Loucy (cell line): ENCODE data around the gene SLC17A2.

ENCODE experiments used
- H2AFZ ChIP-seq: fragments of 200-600 bp; sonication (generic); 2 replicates; pipeline ENCODE4 v1.6.0; 2016; ENCODE audit warnings: antibody characterized with exemption, mild to moderate bottlenecking, low read length, moderate library complexity
- H3F3A ChIP-seq: fragments of 200-600 bp; 2 replicates; pipeline ENCODE4 v1.6.0; 2016; ENCODE audit warnings: antibody characterized with exemption, low read depth, mild to moderate bottlenecking
- H3K27me3 ChIP-seq: fragments of 200-600 bp; sonication (generic); 2 replicates; pipeline ENCODE4 v1.6.1; 2014; ENCODE audit warnings: low read length, mild to moderate bottlenecking; ENCODE audit not compliant: insufficient read depth, poor library complexity, severe bottlenecking
- H3K36me3 ChIP-seq: fragments of 200-600 bp; sonication (generic); 2 replicates; pipeline ENCODE4 v1.6.1; 2016; ENCODE audit warnings: low read length; ENCODE audit not compliant: insufficient read depth
- H3K4me1 ChIP-seq: fragments of 200-600 bp; sonication (generic); 2 replicates; pipeline ENCODE4 v1.5.1; 2014; ENCODE audit warnings: low read length, mild to moderate bottlenecking; ENCODE audit not compliant: insufficient read depth, poor library complexity, severe bottlenecking
- H3K4me2 ChIP-seq: fragments of 200-600 bp; sonication (generic); 2 replicates; pipeline ENCODE4 v1.6.0; 2014; ENCODE audit warnings: antibody characterized with exemption, low read length, low read depth, mild to moderate bottlenecking; ENCODE audit not compliant: poor library complexity, severe bottlenecking
- H3K4me3 ChIP-seq: fragments of 200-600 bp; sonication (generic); 2 replicates; pipeline ENCODE4 v1.5.1; 2014; ENCODE audit warnings: low read length, mild to moderate bottlenecking, mixed read lengths; ENCODE audit not compliant: poor library complexity, severe bottlenecking
- H3K79me2 ChIP-seq: fragments of 200-600 bp; sonication (generic); 2 replicates; pipeline ENCODE4 v1.6.1; 2014; ENCODE audit warnings: low read length; ENCODE audit not compliant: insufficient read depth
- H3K9ac ChIP-seq: fragments of 200-600 bp; sonication (generic); 2 replicates; pipeline ENCODE4 v1.6.0; 2014; ENCODE audit warnings: mild to moderate bottlenecking, low read depth, low read length, moderate library complexity; ENCODE audit not compliant: poor library complexity, severe bottlenecking
- H3K9me2 ChIP-seq: fragments of 200-600 bp; sonication (generic); replicated peaks from 2 replicates; pipeline ENCODE4 v1.6.1; 2016; ENCODE audit warnings: low read depth, low read length, mixed read lengths
- H3K9me3 ChIP-seq: fragments of 200-600 bp; sonication (generic); 2 replicates; pipeline ENCODE4 v1.6.1; 2014; ENCODE audit warnings: mild to moderate bottlenecking, antibody characterized with exemption, low read length, low read depth; ENCODE audit not compliant: insufficient read depth
- H4K20me1 ChIP-seq: fragments of 200-600 bp; sonication (generic); 2 replicates; pipeline ENCODE4 v1.6.0; 2014; ENCODE audit warnings: antibody characterized with exemption, low read length, mild to moderate bottlenecking; ENCODE audit not compliant: insufficient read depth, poor library complexity, severe bottlenecking
- EZH2phosphoT487 ChIP-seq: fragments of 200-600 bp; IDR thresholded peaks from 2 replicates; pipeline ENCODE4 v1.6.1; 2018; ENCODE audit warnings: antibody characterized with exemption, mild to moderate bottlenecking, moderate library complexity, borderline replicate concordance
- TF ChIP-seq, protein P1 (sequence below): fragments of 200-600 bp; sonication (generic); conservative IDR thresholded peaks from 2 replicates; pipeline ENCODE4 v1.5.1; 2014; ENCODE audit warnings: mild to moderate bottlenecking, antibody characterized with exemption, low read length

The SLC17A2 gene

DNA sequence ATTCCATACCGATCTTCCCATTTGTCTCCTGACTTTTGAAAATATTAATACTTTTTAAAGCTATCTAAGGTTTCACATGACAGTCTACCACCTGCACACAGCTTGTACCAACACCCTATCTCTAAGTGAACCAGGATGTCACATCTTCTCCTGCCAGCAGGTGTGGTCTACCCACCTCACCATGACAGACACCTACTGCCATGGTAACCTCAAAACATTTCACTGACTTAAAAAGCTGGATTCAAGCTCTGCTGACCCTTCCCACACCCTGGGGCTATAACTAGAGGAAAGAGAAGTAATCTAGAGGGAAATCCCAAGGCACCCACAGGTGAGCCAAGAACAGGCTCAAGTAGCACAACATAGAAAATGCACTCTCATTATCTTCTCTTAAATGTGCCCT is 57.7 kb downstream of the SLC17A2 start:
- no peak for TF ChIP-seq EZH2phosphoT487
- TF ChIP-seq, protein P1, sequence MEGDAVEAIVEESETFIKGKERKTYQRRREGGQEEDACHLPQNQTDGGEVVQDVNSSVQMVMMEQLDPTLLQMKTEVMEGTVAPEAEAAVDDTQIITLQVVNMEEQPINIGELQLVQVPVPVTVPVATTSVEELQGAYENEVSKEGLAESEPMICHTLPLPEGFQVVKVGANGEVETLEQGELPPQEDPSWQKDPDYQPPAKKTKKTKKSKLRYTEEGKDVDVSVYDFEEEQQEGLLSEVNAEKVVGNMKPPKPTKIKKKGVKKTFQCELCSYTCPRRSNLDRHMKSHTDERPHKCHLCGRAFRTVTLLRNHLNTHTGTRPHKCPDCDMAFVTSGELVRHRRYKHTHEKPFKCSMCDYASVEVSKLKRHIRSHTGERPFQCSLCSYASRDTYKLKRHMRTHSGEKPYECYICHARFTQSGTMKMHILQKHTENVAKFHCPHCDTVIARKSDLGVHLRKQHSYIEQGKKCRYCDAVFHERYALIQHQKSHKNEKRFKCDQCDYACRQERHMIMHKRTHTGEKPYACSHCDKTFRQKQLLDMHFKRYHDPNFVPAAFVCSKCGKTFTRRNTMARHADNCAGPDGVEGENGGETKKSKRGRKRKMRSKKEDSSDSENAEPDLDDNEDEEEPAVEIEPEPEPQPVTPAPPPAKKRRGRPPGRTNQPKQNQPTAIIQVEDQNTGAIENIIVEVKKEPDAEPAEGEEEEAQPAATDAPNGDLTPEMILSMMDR = no peak
- H4K20me1 ChIP-seq = no peaks in the 10 kb centered on the region
- H3K27me3 ChIP-seq = no peaks in the 10 kb centered on the region
- H3K36me3 ChIP-seq = no peaks in the 10 kb centered on the region
- no peaks in the 10 kb centered on the region for H3F3A ChIP-seq
- no peak overlapping the region for H3K4me2 ChIP-seq
- H3K9ac ChIP-seq = no peak overlapping the region
- H3K79me2 ChIP-seq = no peaks in the 10 kb centered on the region
- no peaks in the 10 kb centered on the region for H3K9me2 ChIP-seq
- no peaks in the 10 kb centered on the region for H3K9me3 ChIP-seq
- H2AFZ ChIP-seq = no peak overlapping the region
- H3K4me3 ChIP-seq = no peak overlapping the region
- no peaks in the 10 kb centered on the region for H3K4me1 ChIP-seq

DNA sequence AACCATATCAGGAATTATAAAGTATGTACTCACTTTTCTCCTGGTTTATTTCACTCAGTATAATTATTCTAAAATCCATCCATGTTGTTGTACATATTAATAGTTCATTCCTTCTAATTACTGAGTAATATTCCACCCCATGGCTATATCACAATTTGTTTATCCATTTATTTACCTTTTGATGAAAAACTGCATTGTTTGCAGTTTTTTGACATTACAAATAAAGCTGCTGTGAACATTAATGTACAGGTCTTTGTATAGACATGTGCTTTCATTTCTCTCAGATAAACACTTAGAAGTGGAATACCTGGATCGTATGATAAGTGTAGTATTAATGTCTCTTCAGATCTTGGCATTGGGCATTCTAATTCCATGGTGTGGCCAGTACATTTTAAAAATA is 60.7 kb downstream of the SLC17A2 start:
- no peaks in the 10 kb centered on the region for H3K36me3 ChIP-seq
- H3K4me3 ChIP-seq = no peak overlapping the region
- H3F3A ChIP-seq = no peaks in the 10 kb centered on the region
- H4K20me1 ChIP-seq = no peaks in the 10 kb centered on the region
- no peaks in the 10 kb centered on the region for H3K9me2 ChIP-seq
- peaks cover 18% of the 10 kb centered on the region for H3K4me1 ChIP-seq
- no peak overlapping the region for H3K9ac ChIP-seq
- H3K4me2 ChIP-seq = no peak overlapping the region
- H2AFZ ChIP-seq = no peak overlapping the region
- H3K27me3 ChIP-seq = no peaks in the 10 kb centered on the region
- H3K9me3 ChIP-seq = no peaks in the 10 kb centered on the region
- H3K79me2 ChIP-seq = no peaks in the 10 kb centered on the region
- TF ChIP-seq EZH2phosphoT487 = no peak
- TF ChIP-seq, protein P1 = no peak

DNA sequence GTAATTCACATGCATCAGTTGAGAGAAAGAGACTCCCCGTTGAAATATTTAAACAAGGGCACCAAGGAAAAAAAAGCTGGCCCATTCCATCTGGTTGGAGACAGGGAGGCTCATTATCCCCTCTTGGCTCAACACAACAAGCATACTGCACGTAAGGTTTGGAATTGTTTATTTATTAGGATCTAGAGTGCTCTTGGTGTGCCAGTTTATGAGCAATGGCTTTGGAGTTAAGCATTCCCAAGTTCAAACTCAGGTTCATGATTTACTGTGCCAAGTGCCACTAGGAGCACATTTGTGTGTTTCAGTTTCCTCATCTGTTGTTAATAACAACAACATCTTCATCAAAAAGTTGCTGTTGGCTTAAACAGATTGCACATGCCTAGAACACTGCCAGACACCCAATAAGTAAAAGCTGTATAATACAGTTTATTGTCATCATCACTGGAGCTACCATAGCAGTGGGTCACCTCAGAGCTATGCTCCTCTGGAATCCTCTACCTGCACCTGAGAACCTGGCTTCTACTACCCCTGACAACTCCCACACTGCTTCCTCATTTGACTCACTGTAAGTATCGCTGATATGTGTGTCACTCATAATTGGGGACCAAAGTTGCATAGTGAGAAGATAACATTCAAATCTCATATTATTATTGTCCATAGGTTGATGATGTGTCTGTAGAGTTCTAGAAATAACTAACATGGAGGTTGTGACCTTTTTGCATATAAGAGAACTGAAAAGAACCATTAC is 61.9 kb downstream of the SLC17A2 start:
- no peak overlapping the region for H3K4me3 ChIP-seq
- TF ChIP-seq EZH2phosphoT487 = no peak
- TF ChIP-seq, protein P1 = no peak
- no peaks in the 10 kb centered on the region for H3K9me2 ChIP-seq
- H3K27me3 ChIP-seq = no peaks in the 10 kb centered on the region
- H3K9me3 ChIP-seq = no peaks in the 10 kb centered on the region
- no peaks in the 10 kb centered on the region for H3K79me2 ChIP-seq
- no peaks in the 10 kb centered on the region for H3K36me3 ChIP-seq
- H3K4me2 ChIP-seq = no peak overlapping the region
- H3K4me1 ChIP-seq = peaks cover 18% of the 10 kb centered on the region
- no peak overlapping the region for H2AFZ ChIP-seq
- H4K20me1 ChIP-seq = no peaks in the 10 kb centered on the region
- no peak overlapping the region for H3K9ac ChIP-seq
- no peaks in the 10 kb centered on the region for H3F3A ChIP-seq
